Sigmoid colon (tissue), 4 donors: Measurements from ENCODE around the gene KLRF2.

Experiments
- EP300 ChIP-seq, 4 donors: sonication (generic); formaldehyde crosslinking; IDR thresholded peaks; one replicate each; pipeline ENCODE4 v1.6.1; 2017; ENCODE audit warnings: antibody characterized with exemption in 4 of 4
- POLR2A ChIP-seq, 2 donors: fragments of 450-650 bp; IDR thresholded peaks; one replicate each; pipeline ENCODE4 v1.6.1; 2016; ENCODE audit warnings: antibody characterized with exemption in 2 of 2, mild to moderate bottlenecking in 2 of 2, moderate library complexity in 2 of 2
- POLR2AphosphoS5 ChIP-seq, 4 donors: sonication (generic); formaldehyde crosslinking; IDR thresholded peaks; one replicate each; pipeline ENCODE4 v1.6.1; 2017; ENCODE audit warnings: antibody characterized with exemption in 4 of 4
- TF ChIP-seq, protein P1 (sequence below), 4 experiments: fragments of 450-650 bp in 3 of 4; fragments of 200-600 bp in 1 of 4; IDR thresholded peaks; one replicate each; pipeline ENCODE4 v1.5.1; 2016 to 2019; ENCODE audit warnings: antibody characterized with exemption in 4 of 4, mild to moderate bottlenecking in 3 of 4, moderate library complexity in 2 of 4

DNA sequence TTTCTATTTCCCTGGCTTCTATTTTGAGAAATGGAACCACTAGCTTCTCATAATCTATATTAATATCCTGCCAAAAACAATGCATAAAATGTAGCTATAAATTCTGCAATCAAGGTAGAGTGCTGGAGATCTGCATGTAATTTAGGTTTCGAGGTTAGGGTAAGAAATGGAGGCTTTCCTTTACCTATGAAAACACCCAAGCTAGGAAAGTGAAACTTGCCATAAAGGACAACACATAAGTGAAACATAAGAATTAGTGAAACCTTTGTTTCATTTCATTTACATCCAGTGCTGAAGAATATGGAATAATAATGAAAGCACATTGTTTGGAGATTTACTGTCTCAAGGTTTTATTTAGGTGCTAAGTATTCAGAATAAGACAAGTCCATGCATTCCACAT lies 41.1 kb downstream of the KLRF2 start:
- TF ChIP-seq, protein P1, sequence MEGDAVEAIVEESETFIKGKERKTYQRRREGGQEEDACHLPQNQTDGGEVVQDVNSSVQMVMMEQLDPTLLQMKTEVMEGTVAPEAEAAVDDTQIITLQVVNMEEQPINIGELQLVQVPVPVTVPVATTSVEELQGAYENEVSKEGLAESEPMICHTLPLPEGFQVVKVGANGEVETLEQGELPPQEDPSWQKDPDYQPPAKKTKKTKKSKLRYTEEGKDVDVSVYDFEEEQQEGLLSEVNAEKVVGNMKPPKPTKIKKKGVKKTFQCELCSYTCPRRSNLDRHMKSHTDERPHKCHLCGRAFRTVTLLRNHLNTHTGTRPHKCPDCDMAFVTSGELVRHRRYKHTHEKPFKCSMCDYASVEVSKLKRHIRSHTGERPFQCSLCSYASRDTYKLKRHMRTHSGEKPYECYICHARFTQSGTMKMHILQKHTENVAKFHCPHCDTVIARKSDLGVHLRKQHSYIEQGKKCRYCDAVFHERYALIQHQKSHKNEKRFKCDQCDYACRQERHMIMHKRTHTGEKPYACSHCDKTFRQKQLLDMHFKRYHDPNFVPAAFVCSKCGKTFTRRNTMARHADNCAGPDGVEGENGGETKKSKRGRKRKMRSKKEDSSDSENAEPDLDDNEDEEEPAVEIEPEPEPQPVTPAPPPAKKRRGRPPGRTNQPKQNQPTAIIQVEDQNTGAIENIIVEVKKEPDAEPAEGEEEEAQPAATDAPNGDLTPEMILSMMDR (IDR thresholded peaks at IDR 0.05), result no peak
- no peak for TF ChIP-seq POLR2A (IDR thresholded peaks at IDR 0.05)
- no peak for TF ChIP-seq POLR2AphosphoS5 (IDR thresholded peaks at IDR 0.05)
- no peak for TF ChIP-seq EP300 (IDR thresholded peaks at IDR 0.05)
